Rectal smooth muscle tissue (tissue), 1 donor: ENCODE results near the gene JPH3.

Source experiments
- H3K27ac ChIP-seq: one replicate; pipeline ENCODE4 v1.7.0; 2013; ENCODE audit warnings: low read depth, low read length, inconsistent platforms
- H3K27me3 ChIP-seq: one replicate; pipeline ENCODE4 v1.7.0; 2013; ENCODE audit warnings: low read length; ENCODE audit not compliant: control insufficient read depth, insufficient read depth
- H3K36me3 ChIP-seq: one replicate; pipeline ENCODE4 v1.7.0; 2013; ENCODE audit warnings: low read length; ENCODE audit not compliant: control insufficient read depth, insufficient read depth
- H3K4me1 ChIP-seq: one replicate; pipeline ENCODE4 v1.7.0; 2013; ENCODE audit warnings: low read length; ENCODE audit not compliant: control insufficient read depth, insufficient read depth
- H3K4me3 ChIP-seq: one replicate; pipeline ENCODE4 v1.7.0; 2013; ENCODE audit warnings: low read length
- H3K9ac ChIP-seq: one replicate; pipeline ENCODE4 v1.7.0; 2013; ENCODE audit warnings: low read length

Gene JPH3

DNA sequence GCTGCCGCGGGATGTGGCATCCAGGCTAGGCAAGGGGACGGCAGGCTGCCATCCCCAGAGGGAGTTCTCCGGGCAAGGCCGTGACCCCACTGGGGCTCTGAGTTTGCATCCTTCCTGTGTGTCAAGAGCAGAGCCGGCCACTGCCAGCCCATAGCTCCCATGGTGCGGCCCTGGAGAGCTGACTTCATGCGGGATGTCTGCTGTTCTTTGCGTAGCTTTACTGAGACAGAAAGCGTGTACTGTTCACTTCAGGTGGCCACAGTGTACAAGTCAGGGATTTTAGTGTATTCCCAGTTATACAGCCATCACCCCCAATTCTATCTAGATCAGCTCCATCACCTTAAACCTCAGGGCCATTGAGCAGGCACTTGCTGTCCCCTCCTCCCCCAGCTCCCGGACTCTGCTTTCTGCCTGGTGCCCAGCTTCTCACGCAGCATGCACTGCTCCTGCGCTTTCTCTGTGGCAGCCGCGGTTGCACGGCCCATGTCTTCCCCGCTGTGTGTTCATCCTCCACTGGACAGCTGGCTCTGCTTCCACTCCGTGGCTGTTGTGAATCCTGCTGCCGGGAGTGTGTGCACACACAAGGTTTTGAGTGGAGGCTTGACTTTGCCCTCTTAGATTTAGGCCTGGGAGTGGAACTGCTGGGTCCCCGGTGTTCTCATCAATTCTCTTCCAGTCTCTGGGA, 92.3 kb downstream of the JPH3 start:
- H3K36me3 ChIP-seq = no peaks in the 10 kb centered on the region
- H3K27ac ChIP-seq = no peak overlapping the region
- no peak overlapping the region for H3K9ac ChIP-seq
- H3K27me3 ChIP-seq = no peaks in the 10 kb centered on the region
- H3K4me3 ChIP-seq = no peak overlapping the region
- no peaks in the 10 kb centered on the region for H3K4me1 ChIP-seq

DNA sequence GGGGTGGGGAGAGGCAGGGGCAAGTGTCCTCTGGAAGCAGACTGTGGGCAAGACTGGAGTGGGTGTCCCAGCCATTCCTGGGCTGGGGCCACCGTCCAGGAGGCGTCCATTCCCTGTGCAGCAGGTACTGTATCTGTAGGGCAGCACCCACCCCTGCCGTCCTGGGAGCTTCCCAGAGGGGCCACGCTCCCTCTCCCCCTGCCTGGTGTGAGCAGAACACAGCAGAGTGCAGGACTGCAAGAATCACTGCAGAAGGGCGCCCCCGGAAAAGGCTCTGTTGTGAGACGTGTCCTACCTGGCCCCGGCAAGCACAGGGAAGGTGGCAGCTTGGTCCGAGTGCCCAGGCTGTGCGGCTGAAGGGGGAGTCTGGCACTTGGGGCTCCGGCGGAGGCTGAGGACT, 93.2 kb downstream of the JPH3 start:
- H3K36me3 ChIP-seq = no peaks in the 10 kb centered on the region
- no peaks in the 10 kb centered on the region for H3K4me1 ChIP-seq
- H3K4me3 ChIP-seq = no peak overlapping the region
- no peak overlapping the region for H3K27ac ChIP-seq
- H3K27me3 ChIP-seq = no peaks in the 10 kb centered on the region
- H3K9ac ChIP-seq = no peak overlapping the region

DNA sequence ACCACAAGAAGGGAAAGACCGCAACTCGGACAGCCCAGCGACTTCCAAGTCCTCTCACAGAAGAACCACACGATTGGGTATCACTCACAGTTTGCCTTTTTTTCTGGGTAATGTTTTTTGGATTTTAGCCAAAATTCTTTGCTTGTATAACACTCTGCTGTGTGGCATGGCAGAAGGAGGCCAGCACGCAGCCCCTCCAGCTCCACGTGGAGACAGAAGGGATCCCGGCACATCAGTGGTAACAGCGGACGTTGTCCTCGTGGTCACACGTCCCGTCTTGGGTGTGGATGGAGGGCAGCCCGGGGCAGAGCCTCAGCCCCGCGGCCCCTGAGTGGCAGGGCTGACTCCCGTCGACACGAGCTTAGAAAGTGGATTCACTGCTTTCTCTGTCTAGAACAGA, 94.4 kb downstream of the JPH3 start:
- H3K4me3 ChIP-seq = no peak overlapping the region
- no peak overlapping the region for H3K27ac ChIP-seq
- no peak overlapping the region for H3K9ac ChIP-seq
- H3K4me1 ChIP-seq = no peaks in the 10 kb centered on the region
- no peaks in the 10 kb centered on the region for H3K36me3 ChIP-seq
- H3K27me3 ChIP-seq = no peaks in the 10 kb centered on the region

DNA sequence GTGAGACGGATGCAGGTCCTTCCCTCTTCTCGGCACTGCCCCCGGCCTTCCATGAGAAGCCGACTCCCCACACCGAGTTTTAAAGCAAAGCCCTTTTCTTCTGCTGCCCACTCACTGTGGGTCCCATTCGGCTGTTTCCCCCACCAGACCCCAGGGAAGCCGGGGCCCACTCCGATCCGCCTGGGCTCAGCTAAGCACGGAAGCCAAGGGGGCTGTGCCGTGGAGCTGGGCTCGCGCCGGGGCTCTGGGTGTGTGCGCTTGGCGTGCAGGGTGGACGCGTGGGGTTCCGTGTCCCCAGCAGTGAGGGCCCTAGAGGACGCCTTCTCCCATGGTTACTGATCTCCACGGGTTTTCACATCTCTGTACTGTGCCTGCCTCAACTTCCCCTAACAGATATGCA, 94.9 kb downstream of the JPH3 start:
- H3K36me3 ChIP-seq = no peaks in the 10 kb centered on the region
- no peaks in the 10 kb centered on the region for H3K27me3 ChIP-seq
- H3K4me1 ChIP-seq = no peaks in the 10 kb centered on the region
- H3K27ac ChIP-seq = no peak overlapping the region
- no peak overlapping the region for H3K9ac ChIP-seq
- no peak overlapping the region for H3K4me3 ChIP-seq

DNA sequence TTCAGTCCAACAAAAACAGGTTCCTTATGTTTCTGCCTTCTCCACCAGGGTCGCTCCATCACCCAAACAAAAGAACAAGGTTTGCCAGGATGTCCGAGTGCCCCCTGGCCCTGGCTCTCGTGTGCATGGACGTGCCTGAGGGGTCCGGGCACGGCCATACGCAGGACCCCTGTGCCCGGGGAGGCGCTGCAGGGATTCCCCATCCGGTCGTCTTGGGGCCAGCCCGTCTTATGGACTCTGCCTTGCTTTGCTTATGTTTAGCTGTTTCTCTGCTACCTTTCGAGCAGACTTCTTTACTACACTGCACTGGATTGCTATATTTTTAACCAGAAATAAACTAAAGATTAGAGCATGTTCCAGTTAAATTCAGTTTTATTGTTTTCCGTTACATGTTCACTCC, 95.5 kb downstream of the JPH3 start:
- Histone ChIP-seq H3K36me3 (no peaks in the 10 kb centered on the region), H3K27ac (no peak overlapping the region)

DNA sequence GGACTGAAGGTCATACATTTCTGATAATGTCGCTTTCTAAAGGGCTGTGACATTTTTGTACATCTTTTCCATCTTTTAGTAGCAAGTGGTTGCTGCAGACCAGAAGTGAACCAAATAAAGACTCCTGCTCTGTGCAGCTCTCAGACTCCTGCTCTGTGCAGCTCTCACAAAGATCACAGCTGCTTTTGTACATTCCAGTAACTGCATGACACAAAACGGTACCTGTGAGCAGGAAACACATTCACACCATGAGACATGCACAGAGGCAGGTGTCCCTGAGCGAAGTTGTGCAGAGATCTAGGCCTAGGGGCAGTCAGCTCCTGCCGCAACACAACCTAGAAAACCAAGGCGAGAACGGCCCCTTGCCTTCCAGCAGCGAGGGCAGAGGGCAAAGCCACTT, 95.9 kb downstream of the JPH3 start:
- Histone ChIP-seq H3K36me3 (no peaks in the 10 kb centered on the region), H3K9ac (no peak overlapping the region), H3K4me3 (no peak overlapping the region), H3K27ac (no peak overlapping the region), H3K27me3 (no peaks in the 10 kb centered on the region), H3K4me1 (no peaks in the 10 kb centered on the region)

More for the DNA sequence above, 95.5 kb downstream of the JPH3 start:
- Histone ChIP-seq H3K4me1 (no peaks in the 10 kb centered on the region), H3K9ac (no peak overlapping the region), H3K4me3 (no peak overlapping the region), H3K27me3 (no peaks in the 10 kb centered on the region)

DNA sequence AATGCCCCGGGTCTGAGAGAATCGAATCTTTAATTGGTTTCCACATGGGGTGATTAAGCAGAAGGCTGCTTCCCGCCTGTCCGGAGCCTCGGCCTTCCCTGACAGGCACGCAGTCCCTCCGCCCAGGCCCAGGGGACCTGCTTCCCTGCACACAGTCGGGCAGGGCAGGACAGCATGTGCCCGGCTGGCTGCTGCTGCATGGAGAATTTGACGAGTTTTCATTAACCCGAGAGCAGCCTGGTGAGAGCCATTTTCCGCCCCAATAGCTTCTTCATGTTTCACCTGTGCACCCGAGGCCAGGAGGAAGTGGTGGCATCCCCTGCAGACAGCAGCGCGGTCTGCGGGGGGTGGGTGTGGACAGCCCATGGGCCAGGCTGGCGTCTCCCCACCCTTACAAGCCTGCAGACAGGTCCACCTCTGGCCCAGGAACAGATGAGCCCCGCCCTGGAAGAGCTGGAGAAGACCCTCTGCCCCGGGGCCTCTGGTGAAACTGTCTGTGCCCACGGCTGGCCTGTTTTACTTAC, 96.4 kb downstream of the JPH3 start:
- H3K9ac ChIP-seq = no peak overlapping the region
- H3K36me3 ChIP-seq = no peaks in the 10 kb centered on the region
- no peaks in the 10 kb centered on the region for H3K4me1 ChIP-seq
- H3K4me3 ChIP-seq = no peak overlapping the region
- H3K27ac ChIP-seq = no peak overlapping the region
- no peaks in the 10 kb centered on the region for H3K27me3 ChIP-seq

DNA sequence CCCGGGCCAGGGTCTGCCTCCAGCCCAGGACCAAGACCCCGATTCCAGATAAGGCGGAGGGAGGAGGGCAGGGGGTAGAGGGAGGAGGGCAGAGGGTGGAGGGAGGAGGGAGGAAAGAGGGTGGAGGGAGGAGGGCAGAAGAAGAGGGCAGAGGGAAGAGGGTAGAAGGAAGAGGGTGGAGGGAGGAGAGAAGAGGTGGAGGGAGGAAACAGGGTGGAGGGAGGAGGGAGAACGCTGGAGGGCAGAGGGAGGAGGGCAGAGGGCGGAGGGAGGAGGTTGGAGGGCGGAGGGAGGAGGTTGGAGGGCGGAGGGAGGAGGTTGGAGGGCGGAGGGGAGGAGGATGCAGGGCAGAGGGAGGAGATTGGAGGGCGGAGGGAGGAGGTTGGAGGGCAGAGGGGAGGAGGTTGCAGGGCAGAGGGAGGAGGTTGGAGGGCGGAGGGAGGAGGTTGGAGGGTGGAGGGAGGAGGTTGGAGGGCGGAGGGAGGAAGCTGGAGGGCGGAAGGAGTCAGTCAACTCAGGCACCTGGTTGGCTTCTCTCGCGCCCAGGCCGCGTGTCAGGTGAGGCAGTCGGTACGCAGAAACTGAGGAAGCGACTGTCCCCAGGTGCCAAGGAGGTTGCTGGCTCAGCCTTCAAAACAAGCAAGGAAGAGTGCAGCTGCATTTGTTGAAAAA, 98.2 kb downstream of the JPH3 start:
- H3K4me1 ChIP-seq = no peaks in the 10 kb centered on the region
- no peak overlapping the region for H3K9ac ChIP-seq
- no peak overlapping the region for H3K27ac ChIP-seq
- no peak overlapping the region for H3K4me3 ChIP-seq
- H3K36me3 ChIP-seq = no peaks in the 10 kb centered on the region
- no peaks in the 10 kb centered on the region for H3K27me3 ChIP-seq

DNA sequence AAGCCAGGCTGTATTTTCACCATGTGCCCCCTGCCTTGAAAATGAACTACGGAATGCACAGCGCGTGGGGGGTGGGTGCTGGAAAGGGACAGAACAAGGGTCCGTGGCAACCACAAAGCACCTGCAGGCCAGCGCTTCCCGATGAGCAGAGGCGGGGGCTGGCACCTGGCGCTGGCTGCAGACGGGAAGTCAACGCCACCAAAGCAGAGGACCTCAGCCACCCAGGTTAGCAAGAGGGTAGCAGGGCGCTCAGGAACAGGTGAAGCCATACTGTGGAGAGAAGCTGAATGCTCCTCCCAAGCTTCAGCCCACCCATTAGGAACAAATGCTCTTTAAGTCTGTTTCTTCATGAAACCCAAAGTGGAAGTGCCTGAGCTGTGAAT, 98.8 kb downstream of the JPH3 start:
- H3K4me1 ChIP-seq = no peaks in the 10 kb centered on the region
- no peak overlapping the region for H3K27ac ChIP-seq
- no peaks in the 10 kb centered on the region for H3K27me3 ChIP-seq
- no peaks in the 10 kb centered on the region for H3K36me3 ChIP-seq
- H3K4me3 ChIP-seq = no peak overlapping the region
- H3K9ac ChIP-seq = no peak overlapping the region

DNA sequence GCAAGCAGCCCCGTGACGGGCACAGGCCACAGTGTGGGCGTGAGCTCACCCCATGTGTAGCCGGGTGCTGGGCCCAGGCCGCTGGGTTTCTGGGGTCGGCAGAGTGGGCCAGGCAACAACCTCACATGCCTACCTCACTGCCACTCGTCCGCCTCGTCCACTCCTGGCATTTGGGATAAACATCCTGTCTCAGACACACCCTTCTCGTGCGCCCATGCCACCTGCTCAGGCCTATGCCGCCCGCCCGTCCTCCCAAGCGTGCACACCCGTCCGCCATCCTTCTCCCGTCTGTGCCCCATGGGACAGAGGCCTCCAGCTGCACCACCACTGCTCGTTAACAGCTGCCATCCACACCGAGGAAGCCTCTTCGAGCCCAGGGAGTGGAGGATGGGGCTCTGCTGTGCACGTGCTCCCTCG, 99.2 kb downstream of the JPH3 start:
- Histone ChIP-seq H3K27ac (no peak overlapping the region), H3K27me3 (no peaks in the 10 kb centered on the region), H3K9ac (no peak overlapping the region), H3K4me1 (no peaks in the 10 kb centered on the region), H3K4me3 (no peak overlapping the region), H3K36me3 (no peaks in the 10 kb centered on the region)

DNA sequence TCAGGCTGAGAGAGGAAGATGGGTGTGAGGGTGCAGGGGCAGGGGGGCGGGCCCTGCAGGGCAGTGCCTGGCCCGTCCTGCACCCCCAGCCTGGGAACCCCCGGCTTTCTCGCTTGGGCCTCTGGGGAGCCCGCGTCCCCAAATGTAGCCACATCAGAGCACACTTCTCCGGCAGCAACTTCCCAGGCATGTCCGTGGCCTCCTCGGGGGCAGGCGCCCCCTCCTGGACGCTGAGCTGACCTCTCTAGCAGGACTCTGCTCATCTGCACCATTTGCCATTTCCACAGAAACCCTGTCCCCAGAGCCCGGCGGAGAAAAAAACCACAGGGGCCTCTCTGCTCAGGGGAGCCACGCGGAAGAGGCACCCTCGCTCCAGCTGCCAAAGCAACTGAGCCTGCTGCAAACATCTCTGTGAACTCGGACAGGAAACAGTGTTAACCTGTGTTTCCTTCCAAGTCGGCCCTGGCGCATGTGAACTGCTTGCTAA, 100.1 kb downstream of the JPH3 start:
- Histone ChIP-seq H3K27me3 (no peaks in the 10 kb centered on the region), H3K4me3 (no peak overlapping the region), H3K36me3 (no peaks in the 10 kb centered on the region), H3K4me1 (no peaks in the 10 kb centered on the region), H3K27ac (no peak overlapping the region), H3K9ac (no peak overlapping the region)

DNA sequence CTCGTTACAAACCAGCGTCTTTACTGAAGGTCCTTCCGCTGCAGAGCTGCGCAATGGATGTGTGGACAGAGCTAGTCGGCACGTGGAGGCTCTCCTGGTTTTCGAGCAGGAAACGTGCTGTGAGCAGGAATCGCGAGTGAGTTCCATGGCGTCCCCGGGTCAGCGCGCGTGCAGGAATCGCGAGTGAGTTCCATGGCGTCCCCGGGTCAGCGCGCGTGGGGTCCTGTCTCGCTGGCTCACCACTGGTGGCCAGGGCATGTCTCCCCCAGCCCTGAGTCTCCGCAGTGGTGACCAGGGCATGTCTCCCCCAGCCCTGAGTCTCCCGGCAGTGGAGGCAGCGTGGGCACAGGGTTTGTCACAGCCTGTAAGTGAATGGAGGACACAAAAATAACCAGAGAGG, 100.8 kb downstream of the JPH3 start:
- Histone ChIP-seq H3K27ac (no peak overlapping the region), H3K9ac (no peak overlapping the region), H3K27me3 (no peaks in the 10 kb centered on the region), H3K4me1 (no peaks in the 10 kb centered on the region), H3K4me3 (no peak overlapping the region), H3K36me3 (no peaks in the 10 kb centered on the region)
